Measurements from ENCODE around the gene ZNF155. TPM values are rescaled to one million over a fixed set of nuclear protein-coding genes. Genes with fewer than 3 reads are reported as not detected.
A peak's percentile ranks its signal among the peaks of the same experiment; 100 is the strongest.

The ZNF155 gene
- polyA plus RNA-seq, 1 donor (not counting 4 experiments of a cell fraction or from before 2014, with no cell fraction given) = 7.0 TPM

GRCh38 chr19:43997631-43998290 is 13.8 kb downstream of the ZNF155 start:
- peaks cover 12% of the 10 kb centered on the region for H3K4me1 ChIP-seq (ENCODE audit: control insufficient read depth, extremely low read depth, insufficient read depth, low read length)
- dilution Hi-C loops (cut with MboI; ENCODE audit: extremely low pct_ligation_motif_present, low sequenced_read_pairs) = no loop called here
- H3K27ac ChIP-seq (ENCODE audit: control insufficient read depth, insufficient read depth, low read length) = peak overlapping the region; percentile 66
- H3K4me2 ChIP-seq (ENCODE audit: control insufficient read depth, extremely low read depth, insufficient read depth, low read depth, low read length) = peak overlapping the region; percentile 84
- no peaks in the 10 kb centered on the region for H3K27me3 ChIP-seq (ENCODE audit: control insufficient read depth, extremely low read depth, insufficient read depth, low read length)
- no peaks in the 10 kb centered on the region for H4K20me1 ChIP-seq (ENCODE audit: control insufficient read depth, extremely low read depth, insufficient read depth, low read length)
- DNase-seq (ENCODE audit: low read depth, low spot score) = peak; percentile 38
- FAIRE-seq = peak; percentile 88
- no peaks in the 10 kb centered on the region for H3K9me1 ChIP-seq (ENCODE audit: control insufficient read depth, extremely low read depth, insufficient read depth, low read length)
- peak overlapping the region; percentile 45 for H3K9ac ChIP-seq (ENCODE audit: control insufficient read depth, extremely low read depth, insufficient read depth, low read length)
- peak overlapping the region; percentile 73 for H2AFZ ChIP-seq (ENCODE audit: control insufficient read depth, low read length)
- peaks cover 7 to 10% of the 10 kb centered on the region in 2 experiments for H3K36me3 ChIP-seq (ENCODE audit: control insufficient read depth in 2 of 2, extremely low read depth in 1 of 2, insufficient read depth in 2 of 2, low read length in 2 of 2)
- TF ChIP-seq EZH2 (IDR thresholded peaks at IDR 0.05; ENCODE audit: low read length) (no peak), CTCF (optimal IDR thresholded peaks at IDR 0.05 in 1 of 3, IDR thresholded peaks at IDR 0.05 in 1 of 3, conservative IDR thresholded peaks at IDR 0.05 in 1 of 3; ENCODE audit: extremely low read depth in 1 of 3, insufficient read depth in 2 of 3, low read length in 3 of 3) (no peak)
- peaks cover 3% of the 10 kb centered on the region for H3K9me3 ChIP-seq (ENCODE audit: control insufficient read depth, low read depth, low read length)
- no peaks in the 10 kb centered on the region for H3K79me2 ChIP-seq (ENCODE audit: control insufficient read depth, insufficient read depth, low read length)
- peak overlapping the region in 2 of 3 experiments; percentile 35 to 55 for H3K4me3 ChIP-seq (ENCODE audit: control insufficient read depth in 2 of 3, extremely low read depth in 1 of 3, insufficient read depth in 2 of 3, low read depth in 1 of 3, low read length in 3 of 3)

GRCh38 chr19:44002212-44002565 is 18.2 kb downstream of the ZNF155 start:
- Histone ChIP-seq H4K20me1 (ENCODE audit: control insufficient read depth, extremely low read depth, insufficient read depth, low read length) (no peaks in the 10 kb centered on the region), H3K36me3 (ENCODE audit: control insufficient read depth in 2 of 2, extremely low read depth in 1 of 2, insufficient read depth in 2 of 2, low read length in 2 of 2) (peaks cover 0 to under 1% of the 10 kb centered on the region in 2 experiments), H3K9ac (ENCODE audit: control insufficient read depth, extremely low read depth, insufficient read depth, low read length) (peak overlapping the region; percentile 75), H3K9me1 (ENCODE audit: control insufficient read depth, extremely low read depth, insufficient read depth, low read length) (no peaks in the 10 kb centered on the region), H3K4me3 (ENCODE audit: control insufficient read depth in 2 of 3, extremely low read depth in 1 of 3, insufficient read depth in 2 of 3, low read depth in 1 of 3, low read length in 3 of 3) (peak overlapping the region; percentile 72 to 81 (median 76)), H3K79me2 (ENCODE audit: control insufficient read depth, insufficient read depth, low read length) (peaks cover 8% of the 10 kb centered on the region), H3K9me3 (ENCODE audit: control insufficient read depth, low read depth, low read length) (no peaks in the 10 kb centered on the region), H3K27me3 (ENCODE audit: control insufficient read depth, extremely low read depth, insufficient read depth, low read length) (no peaks in the 10 kb centered on the region), H2AFZ (ENCODE audit: control insufficient read depth, low read length) (peak overlapping the region; percentile 98), H3K27ac (ENCODE audit: control insufficient read depth, insufficient read depth, low read length) (peak overlapping the region; percentile 59), H3K4me1 (ENCODE audit: control insufficient read depth, extremely low read depth, insufficient read depth, low read length) (peaks cover 10% of the 10 kb centered on the region), H3K4me2 (ENCODE audit: control insufficient read depth, extremely low read depth, insufficient read depth, low read depth, low read length) (peak overlapping the region; percentile 90)
- FAIRE-seq (peak; percentile 52), DNase-seq (ENCODE audit: low read depth, low spot score) (no peak)
- dilution Hi-C loops (cut with MboI; ENCODE audit: extremely low pct_ligation_motif_present, low sequenced_read_pairs) = no loop called here
- no peak for TF ChIP-seq EZH2 (IDR thresholded peaks at IDR 0.05; ENCODE audit: low read length)
- no peak for TF ChIP-seq CTCF (optimal IDR thresholded peaks at IDR 0.05 in 1 of 3, IDR thresholded peaks at IDR 0.05 in 1 of 3, conservative IDR thresholded peaks at IDR 0.05 in 1 of 3; ENCODE audit: extremely low read depth in 1 of 3, insufficient read depth in 2 of 3, low read length in 3 of 3)

Data from keratinocyte (primary cell).